Gastrocnemius medialis (tissue), 4 donors: ENCODE measurements around the gene AIMP1. TPM values are rescaled to one million over a fixed set of nuclear protein-coding genes. Genes with fewer than 3 reads are reported as not detected.

Experiments used
- ATAC-seq, 2 donors: fragments of 150-250 bp; one replicate each; pipeline ENCODE4 v1.9.1; 2016
- DNase-seq, 2 donors: peaks; one replicate each; pipeline ENCODE4 v3.0.0-alpha.2; 2019
- H3K27ac ChIP-seq, 4 donors: fragments of 200-600 bp; sonication (generic); 1 replicate in 1 of 4; 2 replicates in 3 of 4; pipeline ENCODE4 v1.5.1; 2016 to 2018; ENCODE audit warnings: mild to moderate bottlenecking in 2 of 4, moderate library complexity in 1 of 4
- H3K27me3 ChIP-seq, 3 donors: fragments of 200-600 bp; sonication (generic) in 2 of 3; 1 replicate in 1 of 3; 2 replicates in 2 of 3; pipeline versions ENCODE4 v1.5.1 to v1.6.0; 2016 to 2019; ENCODE audit warnings: mild to moderate bottlenecking in 1 of 3, moderate library complexity in 1 of 3
- H3K36me3 ChIP-seq, 2 donors: fragments of 200-600 bp; sonication (generic) in 1 of 2; one replicate each; pipeline ENCODE4 v1.5.1; 2017 to 2018
- H3K4me1 ChIP-seq, 2 donors: fragments of 200-600 bp; sonication (generic) in 1 of 2; one replicate each; pipeline ENCODE4 v1.5.1; 2016 to 2017; ENCODE audit warnings: mild to moderate bottlenecking in 2 of 2
- H3K4me3 ChIP-seq, 4 donors: fragments of 200-600 bp; sonication (generic) in 3 of 4; 1 replicate in 1 of 4; 2 replicates in 3 of 4; pipeline ENCODE4 v1.5.1; 2016 to 2019; ENCODE audit warnings: mild to moderate bottlenecking in 2 of 4
- H3K9me3 ChIP-seq, 3 donors: fragments of 200-600 bp; sonication (generic) in 2 of 3; 1 replicate in 1 of 3; 2 replicates in 2 of 3; pipeline ENCODE4 v1.5.1; 2016 to 2019
- POLR2A ChIP-seq, 2 donors: fragments of 450-650 bp; IDR thresholded peaks; one replicate each; pipeline ENCODE4 v1.6.1; 2017; ENCODE audit warnings: antibody characterized with exemption in 2 of 2, mild to moderate bottlenecking in 2 of 2, moderate library complexity in 2 of 2
- in situ Hi-C, 4 donors: fragments of 200-750 bp; cut with MboI; loops; one replicate each; pipeline versions ENCODE4 v1.15.0 to v1.8.0; 2017; ENCODE audit warnings: low sequenced_read_pairs in 4 of 4
- intact Hi-C: fragments of 100-400 bp; cut with DNase I; formaldehyde crosslinking; loops from one replicate; pipeline ENCODE4 v1.15.1; 2023; ENCODE audit warnings: low total_unique reads
- total RNA-seq, 4 donors: library from RNA; depleted of rRNA; stranded (reverse); fragments of >200 nt; gene quantifications; one replicate each; pipeline versions ENCODE4 v1.1.0 to v1.2.3, GENCODE V29; 2016
- TF ChIP-seq, protein P1 (sequence below), 5 experiments: fragments of 450-650 bp in 3 of 5; fragments of 200-600 bp in 2 of 5; sonication (generic) in 2 of 5; IDR thresholded peaks in 4 of 5; conservative IDR thresholded peaks in 1 of 5; 1 replicate in 4 of 5; 2 replicates in 1 of 5; pipeline ENCODE4 v1.5.1; 2016 to 2019; ENCODE audit warnings: antibody characterized with exemption in 5 of 5, mild to moderate bottlenecking in 3 of 5, moderate library complexity in 3 of 5

The AIMP1 gene
- total RNA-seq, 4 donors from 2014 or later: 23.2 to 30.0 (median 27.4) TPM

DNA sequence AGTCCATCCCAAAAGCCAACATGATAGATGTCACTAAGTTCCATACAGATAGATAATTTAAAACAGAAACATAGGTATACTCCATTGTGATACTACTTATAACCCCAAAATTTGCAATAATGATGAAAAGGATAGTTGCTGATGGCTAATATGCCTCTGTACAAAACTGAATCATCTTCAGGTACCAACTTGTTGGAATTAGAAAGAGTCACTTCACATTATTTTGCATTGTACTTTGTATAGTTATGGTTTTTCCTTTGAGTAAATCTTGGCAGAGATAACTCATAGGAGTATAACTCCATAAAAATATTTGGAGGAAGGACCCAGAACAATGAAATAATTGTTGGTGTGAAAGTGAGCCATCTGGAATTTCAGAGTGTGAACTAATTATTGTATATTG is 34.7 kb downstream of the AIMP1 start:
- H3K27ac ChIP-seq: no peak overlapping the region
- no peaks in the 10 kb centered on the region for H3K27me3 ChIP-seq
- peaks cover 0 to 9% of the 10 kb centered on the region in 2 donors for H3K36me3 ChIP-seq
- no peak overlapping the region for H3K4me3 ChIP-seq
- intact Hi-C loops: no loop called here
- H3K9me3 ChIP-seq: no peaks in the 10 kb centered on the region
- in situ Hi-C loops: loop anchor here in 1 of 4 donors (25.0 kb wide), 1 partner anchor 836 kb away; no protein-coding TSS in a partner anchor
- DNase-seq (no peak), ATAC-seq (no peak)
- H3K4me1 ChIP-seq: no peaks in the 10 kb centered on the region
- TF ChIP-seq POLR2A (IDR thresholded peaks at IDR 0.05): no peak
- TF ChIP-seq, protein P1, sequence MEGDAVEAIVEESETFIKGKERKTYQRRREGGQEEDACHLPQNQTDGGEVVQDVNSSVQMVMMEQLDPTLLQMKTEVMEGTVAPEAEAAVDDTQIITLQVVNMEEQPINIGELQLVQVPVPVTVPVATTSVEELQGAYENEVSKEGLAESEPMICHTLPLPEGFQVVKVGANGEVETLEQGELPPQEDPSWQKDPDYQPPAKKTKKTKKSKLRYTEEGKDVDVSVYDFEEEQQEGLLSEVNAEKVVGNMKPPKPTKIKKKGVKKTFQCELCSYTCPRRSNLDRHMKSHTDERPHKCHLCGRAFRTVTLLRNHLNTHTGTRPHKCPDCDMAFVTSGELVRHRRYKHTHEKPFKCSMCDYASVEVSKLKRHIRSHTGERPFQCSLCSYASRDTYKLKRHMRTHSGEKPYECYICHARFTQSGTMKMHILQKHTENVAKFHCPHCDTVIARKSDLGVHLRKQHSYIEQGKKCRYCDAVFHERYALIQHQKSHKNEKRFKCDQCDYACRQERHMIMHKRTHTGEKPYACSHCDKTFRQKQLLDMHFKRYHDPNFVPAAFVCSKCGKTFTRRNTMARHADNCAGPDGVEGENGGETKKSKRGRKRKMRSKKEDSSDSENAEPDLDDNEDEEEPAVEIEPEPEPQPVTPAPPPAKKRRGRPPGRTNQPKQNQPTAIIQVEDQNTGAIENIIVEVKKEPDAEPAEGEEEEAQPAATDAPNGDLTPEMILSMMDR (IDR thresholded peaks at IDR 0.05 in 4 of 5, conservative IDR thresholded peaks at IDR 0.05 in 1 of 5): no peak

DNA sequence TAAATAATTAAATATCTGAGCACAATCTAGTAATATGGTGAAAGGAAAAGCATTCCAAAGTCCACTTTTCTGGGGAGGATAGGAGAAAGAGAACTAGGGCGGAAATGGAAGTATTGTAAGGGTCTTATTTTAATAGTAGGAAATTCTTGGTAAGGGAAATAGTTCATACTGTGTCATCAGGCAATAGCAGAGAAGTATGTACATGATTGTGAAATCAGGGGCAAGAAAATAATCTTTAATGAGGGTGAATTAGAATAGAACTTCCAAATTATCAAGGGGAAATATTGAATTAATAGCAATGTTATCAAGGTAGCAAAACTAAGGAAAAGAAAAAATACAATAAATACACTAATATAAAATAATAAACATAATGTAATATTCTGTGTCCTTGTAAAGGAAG is 37.4 kb downstream of the AIMP1 start:
- DNase-seq: no peak
- H3K4me1 ChIP-seq: no peaks in the 10 kb centered on the region
- no peaks in the 10 kb centered on the region for H3K27me3 ChIP-seq
- in situ Hi-C loops (loop anchor here in 1 of 4 donors (25.0 kb wide), 1 partner anchor 834 kb away; no protein-coding TSS in a partner anchor), intact Hi-C loops (no loop called here)
- peaks cover 0 to 2% of the 10 kb centered on the region in 2 donors for H3K36me3 ChIP-seq
- H3K4me3 ChIP-seq: no peak overlapping the region
- TF ChIP-seq, protein P1 (IDR thresholded peaks at IDR 0.05 in 4 of 5, conservative IDR thresholded peaks at IDR 0.05 in 1 of 5): no peak
- no peak for TF ChIP-seq POLR2A (IDR thresholded peaks at IDR 0.05)
- no peak overlapping the region for H3K27ac ChIP-seq
- H3K9me3 ChIP-seq: no peaks in the 10 kb centered on the region
- no peak for ATAC-seq

DNA sequence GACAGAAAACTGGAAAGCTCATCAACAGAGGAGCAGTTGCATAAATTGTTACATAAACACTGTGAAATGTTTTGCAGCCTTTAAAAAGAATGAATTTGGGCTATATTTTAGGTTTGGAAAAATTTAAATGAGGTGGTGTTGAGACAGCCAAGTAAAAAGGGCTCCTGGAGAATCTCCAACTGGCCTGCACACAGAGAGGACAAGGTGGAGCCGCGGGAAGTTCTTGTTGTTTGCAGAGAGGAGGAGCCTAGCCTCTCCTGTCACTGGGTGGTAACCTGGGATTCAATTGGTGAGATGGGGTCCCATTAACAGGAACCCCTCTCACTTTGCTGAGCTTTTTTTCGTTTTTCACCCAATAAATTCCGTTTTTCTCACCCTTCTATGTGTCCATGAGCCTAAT is 38.8 kb downstream of the AIMP1 start:
- no peak for DNase-seq
- no peak for ATAC-seq
- Histone ChIP-seq H3K27me3 (no peaks in the 10 kb centered on the region), H3K4me3 (no peak overlapping the region), H3K27ac (no peak overlapping the region), H3K4me1 (no peaks in the 10 kb centered on the region), H3K9me3 (no peaks in the 10 kb centered on the region), H3K36me3 (no peaks in the 10 kb centered on the region)
- in situ Hi-C loops (loop anchor here in 1 of 4 donors (25.0 kb wide), 1 partner anchor 832 kb away; no protein-coding TSS in a partner anchor), intact Hi-C loops (no loop called here)
- no peak for TF ChIP-seq POLR2A (IDR thresholded peaks at IDR 0.05)
- TF ChIP-seq, protein P1 (IDR thresholded peaks at IDR 0.05 in 4 of 5, conservative IDR thresholded peaks at IDR 0.05 in 1 of 5): no peak

DNA sequence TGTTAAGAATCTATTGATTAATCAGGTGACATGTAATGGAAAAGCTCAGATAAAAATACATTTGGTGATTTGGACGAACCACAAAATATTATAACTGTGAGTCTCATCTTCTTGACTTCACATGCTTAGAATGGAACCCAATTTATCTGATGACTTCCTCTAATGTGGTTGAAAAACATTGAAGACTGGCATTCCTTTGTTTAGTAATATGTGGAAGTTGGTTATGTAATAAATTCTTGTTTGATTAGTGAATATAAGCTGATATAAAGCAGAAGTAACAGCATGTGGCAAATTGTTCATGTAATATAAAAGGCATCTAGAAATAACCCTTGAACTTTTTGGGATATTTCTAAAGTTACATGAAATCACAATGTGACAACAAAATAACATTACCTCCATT is 42.5 kb downstream of the AIMP1 start:
- H3K27ac ChIP-seq: no peak overlapping the region
- intact Hi-C loops: no loop called here
- no peak overlapping the region for H3K4me3 ChIP-seq
- H3K27me3 ChIP-seq: no peaks in the 10 kb centered on the region
- TF ChIP-seq, protein P1 (IDR thresholded peaks at IDR 0.05 in 4 of 5, conservative IDR thresholded peaks at IDR 0.05 in 1 of 5): no peak
- no peak for TF ChIP-seq POLR2A (IDR thresholded peaks at IDR 0.05)
- H3K9me3 ChIP-seq: no peaks in the 10 kb centered on the region
- in situ Hi-C loops: loop anchor here in 1 of 4 donors (25.0 kb wide), 1 partner anchor 828 kb away; no protein-coding TSS in a partner anchor
- H3K4me1 ChIP-seq: no peaks in the 10 kb centered on the region
- DNase-seq: no peak
- ATAC-seq: no peak
- no peaks in the 10 kb centered on the region for H3K36me3 ChIP-seq
